Tibial nerve (tissue), 4 donors: ENCODE results near the gene ARHGEF4.

Source experiments
- EP300 ChIP-seq, 2 donors: sonication (generic); formaldehyde crosslinking; IDR thresholded peaks; one replicate each; pipeline ENCODE4 v1.6.1; 2017; ENCODE audit warnings: antibody characterized with exemption in 2 of 2, mild to moderate bottlenecking in 1 of 2
- POLR2A ChIP-seq, 2 donors: fragments of 450-650 bp; IDR thresholded peaks; one replicate each; pipeline ENCODE4 v1.6.1; 2017; ENCODE audit warnings: antibody characterized with exemption in 2 of 2, mild to moderate bottlenecking in 2 of 2, moderate library complexity in 2 of 2
- TF ChIP-seq, protein P1 (sequence below), 5 experiments: fragments of 200-600 bp in 3 of 5; fragments of 450-650 bp in 2 of 5; sonication (generic) in 3 of 5; IDR thresholded peaks; one replicate each; pipeline ENCODE4 v1.5.1; 2016 to 2019; ENCODE audit warnings: antibody characterized with exemption in 5 of 5, mild to moderate bottlenecking in 3 of 5, moderate library complexity in 2 of 5

DNA sequence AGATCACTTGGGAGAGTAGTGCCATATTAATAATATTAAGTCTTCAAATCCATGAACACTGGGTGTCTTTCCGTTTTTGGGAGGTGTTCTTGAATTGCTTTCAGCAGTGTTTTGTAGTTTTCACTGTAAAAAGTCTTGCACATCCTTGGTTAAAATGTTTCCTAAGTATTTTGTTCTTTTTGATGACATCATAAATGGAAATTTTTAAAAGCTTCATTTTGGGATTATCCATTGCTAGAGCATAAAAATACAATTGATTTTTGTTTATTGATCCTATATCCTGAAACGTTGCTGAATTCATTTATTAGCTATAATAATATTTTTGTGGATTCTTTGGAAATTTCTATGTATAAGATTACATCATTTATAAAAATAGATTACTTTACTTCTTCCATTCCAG is 96.8 kb downstream of the ARHGEF4 start:
- TF ChIP-seq, protein P1, sequence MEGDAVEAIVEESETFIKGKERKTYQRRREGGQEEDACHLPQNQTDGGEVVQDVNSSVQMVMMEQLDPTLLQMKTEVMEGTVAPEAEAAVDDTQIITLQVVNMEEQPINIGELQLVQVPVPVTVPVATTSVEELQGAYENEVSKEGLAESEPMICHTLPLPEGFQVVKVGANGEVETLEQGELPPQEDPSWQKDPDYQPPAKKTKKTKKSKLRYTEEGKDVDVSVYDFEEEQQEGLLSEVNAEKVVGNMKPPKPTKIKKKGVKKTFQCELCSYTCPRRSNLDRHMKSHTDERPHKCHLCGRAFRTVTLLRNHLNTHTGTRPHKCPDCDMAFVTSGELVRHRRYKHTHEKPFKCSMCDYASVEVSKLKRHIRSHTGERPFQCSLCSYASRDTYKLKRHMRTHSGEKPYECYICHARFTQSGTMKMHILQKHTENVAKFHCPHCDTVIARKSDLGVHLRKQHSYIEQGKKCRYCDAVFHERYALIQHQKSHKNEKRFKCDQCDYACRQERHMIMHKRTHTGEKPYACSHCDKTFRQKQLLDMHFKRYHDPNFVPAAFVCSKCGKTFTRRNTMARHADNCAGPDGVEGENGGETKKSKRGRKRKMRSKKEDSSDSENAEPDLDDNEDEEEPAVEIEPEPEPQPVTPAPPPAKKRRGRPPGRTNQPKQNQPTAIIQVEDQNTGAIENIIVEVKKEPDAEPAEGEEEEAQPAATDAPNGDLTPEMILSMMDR (IDR thresholded peaks at IDR 0.05), result no peak
- no peak for TF ChIP-seq EP300 (IDR thresholded peaks at IDR 0.05)
- TF ChIP-seq POLR2A (IDR thresholded peaks at IDR 0.05), result no peak
